CD4-positive, CD25-positive, alpha-beta regulatory T cell (primary cell): ENCODE results near the gene NEURL1. TPM values are rescaled to one million over a fixed set of nuclear protein-coding genes. Genes with fewer than 3 reads are reported as not detected.
A peak's percentile ranks its signal among the peaks of the same experiment; 100 is the strongest.

Experiments
- ATAC-seq, 2 donors: fragments of 150-1000 bp; cut with Tn5 transposase; one replicate each; pipeline ENCODE4 v1.10.0; 2021; ENCODE audit warnings: low read depth in 2 of 2, moderate number of reproducible peaks in 2 of 2, moderate library complexity in 1 of 2
- DNase-seq, 3 donors: peaks; one replicate each; pipeline versions ENCODE4 v3.0.0 to v3.0.0-alpha.2; 2012 to 2022; ENCODE audit warnings: mixed read lengths in 1 of 3
- H3K27ac ChIP-seq: one replicate; pipeline ENCODE4 v1.7.0; 2013; ENCODE audit warnings: mild to moderate bottlenecking, low read length; ENCODE audit not compliant: insufficient read depth, poor library complexity, severe bottlenecking
- H3K27me3 ChIP-seq: one replicate; pipeline ENCODE4 v1.7.0; 2013; ENCODE audit warnings: low read length; ENCODE audit not compliant: control insufficient read depth, insufficient read depth
- H3K36me3 ChIP-seq: one replicate; pipeline ENCODE4 v1.7.0; 2013; ENCODE audit warnings: mild to moderate bottlenecking, low read length, moderate library complexity; ENCODE audit not compliant: control insufficient read depth, insufficient read depth
- H3K4me1 ChIP-seq: 2 replicates; pipeline ENCODE4 v1.7.0; 2013; ENCODE audit warnings: mild to moderate bottlenecking, low read length; ENCODE audit not compliant: insufficient read depth, control insufficient read depth, poor library complexity, severe bottlenecking
- H3K4me3 ChIP-seq: one replicate; pipeline ENCODE4 v1.7.0; 2013; ENCODE audit warnings: low read depth, mild to moderate bottlenecking, low read length, moderate library complexity
- H3K9me3 ChIP-seq, 2 experiments: 1 replicate in 1 of 2; 2 replicates in 1 of 2; pipeline ENCODE4 v1.7.0; 2013; ENCODE audit warnings: low read length in 2 of 2, mild to moderate bottlenecking in 1 of 2, moderate library complexity in 1 of 2; ENCODE audit not compliant: control insufficient read depth in 2 of 2
- H3K27ac Mint-ChIP-seq, 3 donors: one replicate each; pipeline ENCODE4 v1.8.0; 2020 to 2022; ENCODE audit warnings: mild to moderate bottlenecking in 3 of 3, mixed read lengths in 3 of 3, moderate library complexity in 2 of 3
- H3K27me3 Mint-ChIP-seq: one replicate; pipeline ENCODE4 v1.8.0; 2022; ENCODE audit warnings: mild to moderate bottlenecking, mixed read lengths
- H3K36me3 Mint-ChIP-seq: one replicate; pipeline ENCODE4 v1.8.0; 2020; ENCODE audit warnings: mixed read lengths
- H3K4me1 Mint-ChIP-seq, 4 donors: one replicate each; pipeline ENCODE4 v1.8.0; 2020 to 2022; ENCODE audit warnings: mixed read lengths in 4 of 4, mild to moderate bottlenecking in 1 of 4
- H3K4me3 Mint-ChIP-seq, 4 donors: one replicate each; pipeline ENCODE4 v1.8.0; 2020 to 2022; ENCODE audit warnings: mild to moderate bottlenecking in 4 of 4, mixed read lengths in 4 of 4, moderate library complexity in 3 of 4
- H3K9me3 Mint-ChIP-seq, 7 donors: one replicate each; pipeline ENCODE4 v1.8.0; 2020 to 2022; ENCODE audit warnings: mixed read lengths in 7 of 7, mild to moderate bottlenecking in 3 of 7, moderate library complexity in 2 of 7
- polyA plus RNA-seq, 4 donors: library from polyadenylated mRNA; unstranded; fragments of 300-500 nt; fragmentation: Illumina TruSeq; gene quantifications; one replicate each; pipeline ENCODE4 v1.2.3, GENCODE V29; 2021
- total RNA-seq: library from RNA; stranded (reverse); gene quantifications from one replicate; pipeline ENCODE4 v1.2.3, GENCODE V29; 2022

The NEURL1 gene
- total and polyA plus RNA-seq, 5 donors from 2014 or later: 0.29 to 1.1 (median 0.71) TPM

- Mint-ChIP-seq H3K9me3 (no peaks in the 10 kb centered on the region), H3K4me1 (peaks cover 0 to 20% (median 9%) of the 10 kb centered on the region in 4 donors), H3K27ac (peak overlapping the region in 1 of 3 donors; percentile 56), H3K27me3 (peaks cover 10% of the 10 kb centered on the region), H3K4me3 (peak overlapping the region in 3 of 4 donors; percentile 21 to 65 (median 50)), H3K36me3 (no peaks in the 10 kb centered on the region)
- Histone ChIP-seq H3K9me3 (no peaks in the 10 kb centered on the region), H3K36me3 (no peaks in the 10 kb centered on the region), H3K4me3 (no peak overlapping the region), H3K27me3 (no peaks in the 10 kb centered on the region), H3K4me1 (peaks cover 12% of the 10 kb centered on the region), H3K27ac (no peak overlapping the region)
- ATAC-seq (no peak), DNase-seq (peak in 1 of 3 donors; percentile 8)
Observed at GRCh38 chr10:103581499-103581898, 88.0 kb downstream of the NEURL1 start.

GRCh38 chr10:103582331-103583123, 89.0 kb downstream of the NEURL1 start:
- peak overlapping the region in 1 of 3 donors; percentile 54 for H3K27ac Mint-ChIP-seq
- peaks cover 0 to 21% (median 9%) of the 10 kb centered on the region in 4 donors for H3K4me1 Mint-ChIP-seq
- H3K27me3 Mint-ChIP-seq: peaks cover 10% of the 10 kb centered on the region
- no peaks in the 10 kb centered on the region for H3K9me3 ChIP-seq
- H3K27ac ChIP-seq: no peak overlapping the region
- H3K4me3 ChIP-seq: no peak overlapping the region
- H3K36me3 ChIP-seq: no peaks in the 10 kb centered on the region
- peak overlapping the region in 3 of 4 donors; percentile 22 to 27 (median 24) for H3K4me3 Mint-ChIP-seq
- H3K4me1 ChIP-seq: peaks cover 12% of the 10 kb centered on the region
- no peak for DNase-seq
- no peaks in the 10 kb centered on the region for H3K36me3 Mint-ChIP-seq
- no peaks in the 10 kb centered on the region for H3K9me3 Mint-ChIP-seq
- H3K27me3 ChIP-seq: no peaks in the 10 kb centered on the region
- no peak for ATAC-seq

- no peaks in the 10 kb centered on the region for H3K36me3 Mint-ChIP-seq
- DNase-seq (no peak), ATAC-seq (peak in 1 of 2 donors; percentile 13)
- peak overlapping the region; percentile 86 to 97 (median 90) for H3K4me3 Mint-ChIP-seq
- Histone ChIP-seq H3K27ac (peak overlapping the region; percentile 74), H3K4me3 (peak overlapping the region; percentile 95), H3K36me3 (no peaks in the 10 kb centered on the region), H3K27me3 (no peaks in the 10 kb centered on the region), H3K9me3 (no peaks in the 10 kb centered on the region), H3K4me1 (peaks cover 12% of the 10 kb centered on the region)
- H3K9me3 Mint-ChIP-seq: no peaks in the 10 kb centered on the region
- peak overlapping the region; percentile 54 to 93 (median 88) for H3K27ac Mint-ChIP-seq
- peaks cover 0 to 21% (median 10%) of the 10 kb centered on the region in 4 donors for H3K4me1 Mint-ChIP-seq
- peaks cover 10% of the 10 kb centered on the region for H3K27me3 Mint-ChIP-seq
Observed at GRCh38 chr10:103583871-103584215, 90.3 kb downstream of the NEURL1 start.

- Histone ChIP-seq H3K9me3 (no peaks in the 10 kb centered on the region), H3K4me1 (peaks cover 12% of the 10 kb centered on the region), H3K36me3 (no peaks in the 10 kb centered on the region), H3K4me3 (peak overlapping the region; percentile 95), H3K27me3 (no peaks in the 10 kb centered on the region), H3K27ac (peak overlapping the region; percentile 74)
- peak; percentile 73 to 75 for ATAC-seq
- Mint-ChIP-seq H3K27ac (peak overlapping the region; percentile 54 to 93 (median 88)), H3K4me1 (peaks cover 0 to 21% (median 13%) of the 10 kb centered on the region in 4 donors), H3K36me3 (no peaks in the 10 kb centered on the region), H3K4me3 (peak overlapping the region; percentile 86 to 97 (median 90)), H3K27me3 (peaks cover 6% of the 10 kb centered on the region), H3K9me3 (no peaks in the 10 kb centered on the region)
- DNase-seq: peak; percentile 42 to 86 (median 54)
Observed at GRCh38 chr10:103584216-103585010, 90.9 kb downstream of the NEURL1 start.

GRCh38 chr10:103585011-103585405, 91.5 kb downstream of the NEURL1 start:
- Histone ChIP-seq H3K4me1 (peaks cover 12% of the 10 kb centered on the region), H3K36me3 (no peaks in the 10 kb centered on the region), H3K27ac (no peak overlapping the region), H3K4me3 (no peak overlapping the region), H3K9me3 (no peaks in the 10 kb centered on the region), H3K27me3 (no peaks in the 10 kb centered on the region)
- ATAC-seq (no peak), DNase-seq (no peak)
- Mint-ChIP-seq H3K9me3 (no peaks in the 10 kb centered on the region), H3K4me1 (peaks cover 0 to 21% (median 13%) of the 10 kb centered on the region in 4 donors), H3K27ac (peak overlapping the region in 2 of 3 donors; percentile 26 to 80), H3K27me3 (peaks cover 5% of the 10 kb centered on the region), H3K4me3 (peak overlapping the region; percentile 71 to 85 (median 80)), H3K36me3 (no peaks in the 10 kb centered on the region)

- Mint-ChIP-seq H3K36me3 (no peaks in the 10 kb centered on the region), H3K27me3 (no peaks in the 10 kb centered on the region), H3K9me3 (no peaks in the 10 kb centered on the region), H3K27ac (peak overlapping the region in 1 of 3 donors; percentile 59), H3K4me3 (peak overlapping the region in 1 of 4 donors; percentile 27), H3K4me1 (peaks cover 0 to 21% (median 13%) of the 10 kb centered on the region in 4 donors)
- Histone ChIP-seq H3K9me3 (no peaks in the 10 kb centered on the region), H3K36me3 (no peaks in the 10 kb centered on the region), H3K27ac (no peak overlapping the region), H3K4me3 (no peak overlapping the region), H3K27me3 (no peaks in the 10 kb centered on the region), H3K4me1 (peaks cover 12% of the 10 kb centered on the region)
- ATAC-seq (no peak), DNase-seq (no peak)
Observed at GRCh38 chr10:103587073-103587472, 93.6 kb downstream of the NEURL1 start.

- no peak overlapping the region for H3K4me3 Mint-ChIP-seq
- peak overlapping the region in 1 of 3 donors; percentile 65 for H3K27ac Mint-ChIP-seq
- Histone ChIP-seq H3K4me1 (peaks cover 3% of the 10 kb centered on the region), H3K27ac (no peak overlapping the region), H3K4me3 (no peak overlapping the region), H3K36me3 (no peaks in the 10 kb centered on the region), H3K27me3 (no peaks in the 10 kb centered on the region), H3K9me3 (no peaks in the 10 kb centered on the region)
- no peaks in the 10 kb centered on the region for H3K36me3 Mint-ChIP-seq
- ATAC-seq (no peak), DNase-seq (no peak)
- no peaks in the 10 kb centered on the region for H3K27me3 Mint-ChIP-seq
- peaks cover 0 to 2% (median 0%) of the 10 kb centered on the region in 7 donors for H3K9me3 Mint-ChIP-seq
- peaks cover 0 to 13% (median 7%) of the 10 kb centered on the region in 4 donors for H3K4me1 Mint-ChIP-seq
Observed at GRCh38 chr10:103589074-103589630, 95.6 kb downstream of the NEURL1 start.
